HepG2 (cell line): ENCODE measurements around the gene SHISA6. TPM values are rescaled to one million over a fixed set of nuclear protein-coding genes. Genes with fewer than 3 reads are reported as not detected.

Experiments used
- ATAC-seq: fragments of 200-7000 bp; cut with Tn5 transposase; 3 replicates; pipeline ENCODE4 v1.9.1; 2020; ENCODE audit warnings: mild to moderate bottlenecking, moderate library complexity
- BruUV-seq: library from RNA; stranded (reverse); fragments of 400-500 nt; replicated peaks from 2 replicates; lab custom pipeline; 2021; lab: Mats Ljungman, UMichigan
- CTCF ChIA-PET: fragments of 300-600 bp; formaldehyde crosslinking; extraction: SDS; loops from one replicate; lab custom pipeline; 2021; ENCODE audit warnings: low total read pairs, inconsistent platforms, low intra/inter-chr PET ratio; lab: Yijun Ruan, JAX
- POLR2A ChIA-PET: fragments of 350-600 bp; sonication (Branson Sonifier 250); formaldehyde crosslinking; loops from one replicate; lab custom pipeline; 2020; ENCODE audit warnings: antibody characterized with exemption, inconsistent platforms; lab: Yijun Ruan, JAX
- DNase-seq: peaks from one replicate; pipeline ENCODE4 v3.0.0-alpha.2; 2015; ENCODE audit warnings: low spot score
- FAIRE-seq: peaks from 3 replicates; lab custom pipeline; 2011; peaks lifted over from hg19 to GRCh38; lab: Jason Lieb, UNC
- H2AFZ ChIP-seq: one replicate; pipeline ENCODE4 v1.6.1; 2011; ENCODE audit warnings: low read length, inconsistent platforms
- H3K27ac ChIP-seq: fragments of 300-600 bp; 3 replicates; pipeline ENCODE4 v1.8.0; 2011; ENCODE audit warnings: mixed run types, mild to moderate bottlenecking, mixed read lengths, low read length, inconsistent platforms; ENCODE audit not compliant: insufficient read depth; ENCODE audit errors: extremely low read length
- H3K27me3 ChIP-seq, 2 experiments: fragments of 200-600 bp in 1 of 2; 2 replicates in 1 of 2; 3 replicates in 1 of 2; pipeline versions ENCODE4 v1.6.0 to v1.8.0; 2011; ENCODE audit warnings: low read length in 2 of 2, mild to moderate bottlenecking in 2 of 2, moderate library complexity in 2 of 2, inconsistent platforms in 1 of 2; ENCODE audit not compliant: insufficient read depth in 2 of 2, control insufficient read depth in 1 of 2
- H3K36me3 ChIP-seq, 2 experiments: fragments of 200-600 bp in 1 of 2; replicated peaks in 1 of 2; 2 replicates in 1 of 2; 3 replicates in 1 of 2; pipeline versions ENCODE4 v1.5.1 to v1.8.0; 2011; ENCODE audit warnings: low read length in 2 of 2, inconsistent platforms in 1 of 2; ENCODE audit not compliant: insufficient read depth in 2 of 2, control insufficient read depth in 1 of 2
- H3K4me1 ChIP-seq: 2 replicates; pipeline ENCODE4 v1.5.1; 2012; ENCODE audit warnings: low read length, inconsistent platforms; ENCODE audit not compliant: insufficient read depth
- H3K4me2 ChIP-seq: 2 replicates; pipeline ENCODE4 v1.6.0; 2011; ENCODE audit warnings: low read depth, low read length, inconsistent platforms
- H3K4me3 ChIP-seq, 3 experiments: fragments of 200-600 bp in 1 of 3; sonication (generic), shearing (Covaris generic) in 1 of 3; replicated peaks in 1 of 3; 2 replicates each; pipeline ENCODE4 v1.5.1; 2011 to 2016; ENCODE audit warnings: low read length in 3 of 3, inconsistent platforms in 2 of 3, low read depth in 2 of 3, mild to moderate bottlenecking in 2 of 3, control low read depth in 1 of 3, mixed read lengths in 1 of 3; ENCODE audit not compliant: insufficient read depth in 1 of 3
- H3K79me2 ChIP-seq: one replicate; pipeline ENCODE4 v1.6.1; 2011; ENCODE audit warnings: low read length, inconsistent platforms; ENCODE audit not compliant: insufficient read depth
- H3K9ac ChIP-seq: 2 replicates; pipeline ENCODE4 v1.6.0; 2011; ENCODE audit warnings: mild to moderate bottlenecking, low read depth, low read length, inconsistent platforms; ENCODE audit not compliant: insufficient read depth
- H3K9me3 ChIP-seq: 2 replicates; pipeline ENCODE4 v1.5.1; 2012; ENCODE audit warnings: mild to moderate bottlenecking, low read length
- H4K20me1 ChIP-seq: 2 replicates; pipeline ENCODE4 v1.6.0; 2011; ENCODE audit warnings: inconsistent platforms, mild to moderate bottlenecking, low read length, moderate library complexity; ENCODE audit not compliant: insufficient read depth
- DNMT3B ChIP-seq: conservative IDR thresholded peaks from 2 replicates; pipeline ENCODE4 v1.6.1; 2016; ENCODE audit warnings: missing biosample characterization, control low read depth
- GABPB1 ChIP-seq: IDR thresholded peaks from 2 replicates; pipeline ENCODE4 v1.6.1; 2016; ENCODE audit warnings: mild to moderate bottlenecking, missing genetic modification reagents, moderate library complexity, missing compliant biosample characterization
- NONO ChIP-seq, 2 experiments: fragments of 450-650 bp in 1 of 2; sonication (generic) in 1 of 2; formaldehyde crosslinking in 1 of 2; IDR thresholded peaks in 1 of 2; conservative IDR thresholded peaks in 1 of 2; 2 replicates each; pipeline versions ENCODE4 v1.6.1 to v1.8.0; 2017 to 2022; ENCODE audit warnings: mild to moderate bottlenecking in 1 of 2, missing genetic modification reagents in 1 of 2, moderate library complexity in 1 of 2
- POLR2A ChIP-seq, 2 experiments: IDR thresholded peaks; 2 replicates each; pipeline ENCODE4 v1.6.1; 2011; ENCODE audit warnings: low read depth in 2 of 2, low read length in 2 of 2, mild to moderate bottlenecking in 1 of 2, moderate library complexity in 1 of 2; ENCODE audit not compliant: insufficient read depth in 1 of 2
- RFXANK ChIP-seq: IDR thresholded peaks from 2 replicates; pipeline ENCODE4 v1.6.1; 2016
- SAP130 ChIP-seq: IDR thresholded peaks from 2 replicates; pipeline ENCODE4 v1.6.1; 2016; ENCODE audit warnings: low read depth
- SETDB1 ChIP-seq: sonication (generic); formaldehyde crosslinking; IDR thresholded peaks from 2 replicates; pipeline ENCODE4 v1.5.1; 2020; ENCODE audit warnings: missing genetic modification reagents, mild to moderate bottlenecking, borderline replicate concordance
- ZNF530 ChIP-seq: sonication (generic); formaldehyde crosslinking; IDR thresholded peaks from 2 replicates; pipeline ENCODE4 v1.5.0; 2020; ENCODE audit warnings: low read depth, mild to moderate bottlenecking, missing genetic modification reagents
- WGBS: methylation state at CpG from one replicate; pipeline ENCODE4 v1.1.6; 2017; ENCODE audit warnings: low lambda C conversion rate; 5-methylcytosine and 5-hydroxymethylcytosine counted together
- in situ Hi-C: cut with HindIII; loops from 2 replicates; pipeline ENCODE4 v1.10.0; 2017; ENCODE audit warnings: low pct_unique_long_range_greater_than_20kb; ENCODE audit not compliant: extremely low pct_ligation_motif_present
- intact Hi-C: fragments of 100-400 bp; cut with micrococcal nuclease; formaldehyde crosslinking; loops from one replicate; pipeline ENCODE4 v1.10.0; 2022; ENCODE audit not compliant: unreplicated experiment
- polyA plus RNA-seq, 8 experiments: library from polyadenylated mRNA; depleted of rRNA in 3 of 8; stranded (reverse) in 7 of 8; unstranded in 1 of 8; fragments of >200 nt; fragmentation: Illumina TruSeq in 4 of 8; extraction: Trizol in 4 of 8; gene quantifications; 2 replicates each; pipeline versions ENCODE4 v1.2.1 to v1.2.3, GENCODE V29; 2011 to 2016; ENCODE audit warnings: low read depth in 4 of 8, missing spikeins in 1 of 8, mixed read lengths in 1 of 8; ENCODE audit not compliant: insufficient read depth in 1 of 8
- total RNA-seq, 5 experiments: library from RNA; depleted of rRNA; stranded (reverse); fragments of >200 nt; fragmentation: Illumina TruSeq; extraction: Trizol; gene quantifications; 2 replicates each; pipeline ENCODE4 v1.2.3, GENCODE V29; 2016; ENCODE audit warnings: low read depth in 1 of 5
- TF ChIP-seq, protein P1 (sequence below): sonication (generic); formaldehyde crosslinking; IDR thresholded peaks from 2 replicates; pipeline ENCODE4 v1.4.0; 2020; ENCODE audit warnings: missing genetic modification reagents; ENCODE audit errors: not compliant biosample characterization
- TF ChIP-seq, protein P2 (sequence below): sonication (generic); formaldehyde crosslinking; IDR thresholded peaks from 2 replicates; pipeline ENCODE4 v1.9.0; 2021; ENCODE audit warnings: missing genetic modification reagents, mild to moderate bottlenecking, borderline replicate concordance
- TF ChIP-seq, protein P3 (sequence below): sonication (generic); formaldehyde crosslinking; IDR thresholded peaks from 2 replicates; pipeline ENCODE4 v1.8.1; 2023; ENCODE audit warnings: mild to moderate bottlenecking, missing genetic modification reagents, borderline replicate concordance

SHISA6 gene
- total and polyA plus RNA-seq, 2 of the 13 experiments (the other 11 are each of a cell fraction or from before 2014, with no cell fraction given): not detected

DNA sequence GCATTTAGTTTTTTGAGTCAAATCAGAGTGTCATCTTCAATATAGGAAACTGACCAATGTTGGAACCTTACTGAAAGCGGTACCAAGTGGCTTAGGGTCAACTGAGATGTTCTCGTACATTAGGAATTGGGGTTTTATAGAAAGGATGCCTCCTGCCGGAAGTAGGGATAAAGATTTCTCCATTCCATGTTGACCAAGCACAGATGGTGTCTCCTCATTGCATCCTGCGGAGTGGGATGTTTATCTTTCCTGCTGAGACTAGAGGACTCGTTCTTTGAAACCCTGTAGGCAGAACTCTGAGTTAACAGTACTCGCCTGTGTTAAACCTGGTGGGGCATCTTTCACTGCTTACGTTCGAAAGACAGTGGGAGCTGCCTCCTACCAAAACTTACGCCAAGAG, 1.4 kb downstream of the SHISA6 start:
- intact Hi-C loops: no loop called here
- ATAC-seq (no peak), DNase-seq (no peak), FAIRE-seq (no peak)
- in situ Hi-C loops: no loop called here
- TF ChIP-seq DNMT3B (CRISPR knock-in tag) (no peak), NONO (IDR thresholded peaks at IDR 0.05) (no peak), NONO (CRISPR knock-in tag; conservative IDR thresholded peaks at IDR 0.05) (no peak), POLR2A (IDR thresholded peaks at IDR 0.05; ENCODE audit: insufficient read depth in 1 of 2, low read depth in 2 of 2, low read length in 2 of 2) (no peak), SAP130 (CRISPR knock-in tag) (no peak), ZNF530 (CRISPR knock-in tag) (no peak), RFXANK (CRISPR knock-in tag) (no peak), GABPB1 (CRISPR knock-in tag) (no peak), SETDB1 (CRISPR knock-in tag) (no peak)
- TF ChIP-seq, protein P1, sequence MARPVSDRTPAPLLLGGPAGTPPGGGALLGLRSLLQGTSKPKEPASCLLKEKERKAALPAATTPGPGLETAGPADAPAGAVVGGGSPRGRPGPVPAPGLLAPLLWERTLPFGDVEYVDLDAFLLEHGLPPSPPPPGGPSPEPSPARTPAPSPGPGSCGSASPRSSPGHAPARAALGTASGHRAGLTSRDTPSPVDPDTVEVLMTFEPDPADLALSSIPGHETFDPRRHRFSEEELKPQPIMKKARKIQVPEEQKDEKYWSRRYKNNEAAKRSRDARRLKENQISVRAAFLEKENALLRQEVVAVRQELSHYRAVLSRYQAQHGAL (CRISPR knock-in tag): no peak
- TF ChIP-seq, protein P2, sequence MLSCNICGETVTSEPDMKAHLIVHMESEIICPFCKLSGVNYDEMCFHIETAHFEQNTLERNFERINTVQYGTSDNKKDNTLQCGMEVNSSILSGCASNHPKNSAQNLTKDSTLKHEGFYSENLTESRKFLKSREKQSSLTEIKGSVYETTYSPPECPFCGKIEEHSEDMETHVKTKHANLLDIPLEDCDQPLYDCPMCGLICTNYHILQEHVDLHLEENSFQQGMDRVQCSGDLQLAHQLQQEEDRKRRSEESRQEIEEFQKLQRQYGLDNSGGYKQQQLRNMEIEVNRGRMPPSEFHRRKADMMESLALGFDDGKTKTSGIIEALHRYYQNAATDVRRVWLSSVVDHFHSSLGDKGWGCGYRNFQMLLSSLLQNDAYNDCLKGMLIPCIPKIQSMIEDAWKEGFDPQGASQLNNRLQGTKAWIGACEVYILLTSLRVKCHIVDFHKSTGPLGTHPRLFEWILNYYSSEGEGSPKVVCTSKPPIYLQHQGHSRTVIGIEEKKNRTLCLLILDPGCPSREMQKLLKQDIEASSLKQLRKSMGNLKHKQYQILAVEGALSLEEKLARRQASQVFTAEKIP (CRISPR knock-in tag): no peak
- TF ChIP-seq, protein P3, sequence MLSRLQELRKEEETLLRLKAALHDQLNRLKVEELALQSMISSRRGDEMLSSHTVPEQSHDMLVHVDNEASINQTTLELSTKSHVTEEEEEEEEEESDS (CRISPR knock-in tag): no peak
- no peak overlapping the region for H3K4me3 ChIP-seq
- H3K9ac ChIP-seq: no peak overlapping the region
- no peaks in the 10 kb centered on the region for H3K36me3 ChIP-seq
- no peak overlapping the region for H2AFZ ChIP-seq
- H3K4me2 ChIP-seq: no peak overlapping the region
- 43% methylated on average over 9 of the region's 9 CpGs for WGBS
- ChIA-PET CTCF (no interaction called here), POLR2A (no interaction called here)
- no peaks in the 10 kb centered on the region for H3K4me1 ChIP-seq
- BruUV-seq: no TSS peak
- H3K27me3 ChIP-seq: peaks cover 0 to 13% of the 10 kb centered on the region in 2 experiments; a peak in 3 of 5 replicates
- H3K27ac ChIP-seq: no peak overlapping the region
- H3K9me3 ChIP-seq: no peaks in the 10 kb centered on the region
- H4K20me1 ChIP-seq: no peaks in the 10 kb centered on the region
- H3K79me2 ChIP-seq: no peaks in the 10 kb centered on the region
